Activated CD4-positive, alpha-beta T cell treated with anti-CD3 and anti-CD28 coated beads for 4 hours (primary cell): ENCODE results near the gene FER.
"Not testable (repeated sequence)": the region's sequence is repeated elsewhere in the genome, so short reads cannot be mapped to it uniquely, and the experiment has no call there.

Experiments
- DNase-seq, 2 donors: peaks; one replicate each; pipeline ENCODE4 v3.0.0-alpha.2; 2020

FER gene

GRCh38 chr5:108983461-108984092 lies 235.9 kb downstream of the FER start:
- DNase-seq, result no peak

GRCh38 chr5:108989761-108990392 lies 242.2 kb downstream of the FER start:
- no peak for DNase-seq

DNA sequence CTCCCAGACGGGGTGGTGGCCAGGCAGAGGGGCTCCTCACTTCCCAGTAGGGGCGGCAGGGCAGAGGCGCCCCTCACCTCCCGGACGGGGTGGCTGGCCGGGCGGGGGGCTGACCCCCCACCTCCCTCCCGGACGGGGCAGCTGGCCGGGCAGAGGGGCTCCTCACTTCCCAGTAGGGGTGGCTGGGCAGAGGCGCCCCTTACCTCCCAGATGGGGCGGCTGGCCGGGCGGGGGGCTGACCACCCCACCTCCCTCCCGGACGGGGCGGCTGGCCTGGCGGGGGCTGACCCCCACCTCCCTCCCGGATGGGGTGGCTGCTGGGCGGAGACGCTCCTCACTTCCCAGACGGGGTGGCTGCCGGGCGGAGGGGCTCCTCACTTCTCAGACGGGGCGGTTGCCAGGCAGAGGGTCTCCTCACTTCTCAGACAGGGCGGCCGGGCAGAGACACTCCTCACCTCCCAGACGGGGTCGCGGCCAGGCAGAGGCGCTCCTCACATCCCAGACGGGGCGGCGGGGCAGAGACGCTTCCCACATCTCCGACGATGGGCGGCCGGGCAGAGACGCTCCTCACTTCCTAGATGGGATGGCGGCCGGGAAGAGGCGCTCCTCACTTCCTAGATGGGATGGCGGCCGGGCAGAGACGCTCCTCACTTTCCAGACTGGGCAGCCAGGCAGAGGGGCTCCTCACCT lies 244.8 kb downstream of the FER start:
- DNase-seq, result not testable (repeated sequence)

- DNase-seq, result not testable (repeated sequence)
Measured at GRCh38 chr5:108993440-108993839, 245.7 kb downstream of the FER start.

GRCh38 chr5:108997720-108998119 lies 250.0 kb downstream of the FER start:
- DNase-seq, result no peak

- DNase-seq, result no peak
Measured at GRCh38 chr5:108998216-108998615, 250.5 kb downstream of the FER start.

DNA sequence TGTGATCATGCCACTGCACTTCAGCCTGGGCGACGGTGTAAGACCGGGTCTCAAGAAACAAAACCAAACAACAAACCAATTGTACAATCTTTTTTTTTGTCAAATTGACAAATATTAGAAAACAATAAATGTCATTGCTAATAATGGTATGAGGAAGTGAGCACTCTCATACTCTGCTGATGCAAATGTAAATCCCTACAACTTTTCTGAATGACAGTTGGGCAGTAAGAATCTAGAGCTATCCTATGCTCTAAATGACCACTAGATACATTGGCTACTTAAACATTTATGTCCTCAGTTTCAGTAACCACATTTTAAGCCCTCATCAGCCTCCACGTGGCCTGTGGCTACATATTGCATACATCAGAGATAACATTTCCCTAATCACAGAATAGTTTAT lies 256.2 kb downstream of the FER start:
- no peak for DNase-seq

- no peak for DNase-seq
Measured at GRCh38 chr5:109005297-109006009, 257.8 kb downstream of the FER start.

DNA sequence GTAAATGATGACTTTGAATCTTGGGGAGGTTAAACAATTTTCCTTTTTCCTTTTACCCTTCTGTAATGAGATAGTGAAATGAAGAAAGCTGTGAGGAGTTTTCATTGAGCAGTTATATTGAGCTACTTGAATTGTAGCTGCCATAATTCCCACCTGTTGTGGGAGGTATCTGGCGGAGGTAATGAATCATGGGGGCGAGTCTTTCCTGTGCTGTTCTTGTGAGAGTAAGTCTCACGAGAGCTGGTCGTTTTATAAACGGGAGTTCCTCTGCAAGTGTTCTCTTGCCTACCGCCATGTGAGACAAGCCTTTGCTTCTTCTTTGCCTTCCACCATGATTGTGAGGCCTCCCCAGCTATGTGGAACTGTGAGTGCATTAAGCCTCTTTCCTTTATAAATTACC lies 258.4 kb downstream of the FER start:
- DNase-seq, result no peak

GRCh38 chr5:109016300-109016699 lies 268.6 kb downstream of the FER start:
- DNase-seq, result no peak

DNA sequence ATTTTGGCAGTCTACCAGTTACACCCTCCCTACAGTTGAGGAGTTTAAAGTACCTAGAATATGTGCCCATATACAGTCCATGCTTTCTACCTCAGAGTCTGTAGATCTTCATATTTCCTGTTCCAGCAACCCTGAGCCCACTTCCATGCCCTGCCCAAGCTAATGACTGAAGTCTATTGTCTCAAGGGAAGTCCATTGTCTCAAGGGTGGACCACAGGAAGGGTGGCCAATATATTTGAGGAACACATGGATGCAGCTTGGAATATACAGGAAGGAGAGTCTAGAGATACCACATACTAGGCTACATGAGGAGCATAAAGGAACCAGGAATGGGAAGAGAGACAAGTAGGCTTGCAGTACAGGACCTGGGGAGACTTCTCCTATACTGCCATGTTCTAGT lies 274.4 kb downstream of the FER start:
- DNase-seq, result no peak

DNA sequence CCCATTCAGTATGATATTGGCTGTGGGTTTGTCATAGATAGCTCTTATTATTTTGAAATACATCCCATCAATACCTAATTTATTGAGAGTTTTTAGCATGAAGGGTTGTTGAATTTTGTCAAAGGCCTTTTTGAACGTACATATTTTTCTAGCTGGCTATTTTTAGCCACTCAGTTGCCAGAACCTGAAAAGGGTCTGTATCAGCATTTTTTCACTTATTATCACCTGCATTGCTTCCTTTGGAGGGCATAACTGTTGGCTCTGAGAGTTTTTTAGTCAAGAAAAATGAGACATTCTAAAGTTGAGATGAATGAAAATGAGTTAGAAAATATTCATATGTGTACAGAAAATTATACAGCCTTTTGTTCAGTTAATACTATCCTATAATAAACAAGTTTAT lies 278.0 kb downstream of the FER start:
- not testable (repeated sequence) for DNase-seq

GRCh38 chr5:109027983-109028607 lies 280.4 kb downstream of the FER start:
- no peak for DNase-seq

GRCh38 chr5:109028608-109029299 lies 281.1 kb downstream of the FER start:
- DNase-seq, result no peak

DNA sequence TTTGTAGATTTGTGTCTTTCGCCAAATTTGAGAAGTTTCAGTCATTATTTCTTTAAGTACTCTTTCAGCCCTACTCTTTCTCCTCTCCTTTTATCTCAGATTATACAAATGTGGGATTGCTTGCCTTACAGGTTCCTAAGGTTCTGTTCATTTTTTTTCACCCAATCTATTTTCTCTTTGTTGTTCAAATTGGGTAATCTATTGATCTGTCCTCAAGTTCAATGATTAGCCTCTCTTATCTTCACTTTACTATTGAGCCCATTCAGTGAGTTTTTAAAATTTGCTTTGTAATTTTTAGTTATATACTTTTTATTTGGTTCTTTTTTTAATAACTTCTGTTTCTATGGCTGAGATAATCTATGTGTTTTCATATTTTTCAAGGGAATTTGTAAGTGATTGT lies 282.1 kb downstream of the FER start:
- no peak for DNase-seq

- DNase-seq, result no peak
Measured at GRCh38 chr5:109030360-109031143, 282.9 kb downstream of the FER start.

DNA sequence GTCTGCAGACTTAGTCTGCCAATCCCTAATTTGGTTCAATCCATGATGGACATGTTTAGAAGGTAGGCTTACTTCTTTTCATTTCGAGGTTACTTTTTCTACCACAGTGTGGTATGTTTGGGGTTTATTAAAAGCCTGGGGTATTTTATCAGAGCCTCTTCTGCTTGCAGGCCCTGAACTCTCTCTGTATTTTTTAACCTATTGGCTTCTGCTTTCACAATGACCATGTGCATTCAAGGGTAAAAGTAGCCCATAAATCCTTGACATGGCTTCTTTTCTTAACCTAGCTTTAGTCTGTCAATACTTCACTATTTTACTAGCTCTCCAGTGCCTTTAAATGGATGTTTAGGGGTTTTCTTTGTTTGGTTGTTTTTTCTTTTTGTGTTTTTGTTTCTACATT lies 286.6 kb downstream of the FER start:
- no peak for DNase-seq

- DNase-seq, result no peak
Measured at GRCh38 chr5:109035436-109035835, 287.7 kb downstream of the FER start.

DNA sequence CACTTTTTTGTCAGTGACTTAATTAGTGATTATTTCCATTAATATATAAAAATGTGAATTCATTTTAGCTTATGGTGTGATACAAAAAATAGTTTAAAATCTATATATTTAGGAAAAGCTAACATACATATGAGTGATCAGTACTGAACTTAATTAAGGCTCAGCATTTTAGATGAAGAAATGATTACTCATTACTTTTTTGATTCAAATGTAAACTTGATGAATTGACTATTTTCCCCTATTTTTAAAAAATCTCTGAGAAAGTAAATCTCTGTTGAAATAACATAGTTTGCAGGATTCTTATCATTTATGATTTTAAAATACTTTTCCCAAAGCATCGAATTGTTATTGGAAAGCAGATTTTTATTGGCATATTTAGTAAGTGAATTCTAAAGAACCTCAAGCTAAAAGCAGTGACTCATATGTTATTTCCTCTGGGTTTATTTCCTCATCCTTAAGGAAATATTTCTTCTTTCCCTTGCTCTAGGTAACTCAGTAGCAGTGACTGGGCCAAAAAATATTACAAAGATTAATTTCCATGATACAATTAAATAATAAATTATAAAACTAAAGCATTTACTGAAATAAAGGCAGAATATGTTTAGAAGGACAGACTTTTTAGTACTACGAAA lies 290.6 kb downstream of the FER start:
- no peak for DNase-seq

GRCh38 chr5:109041317-109041716 lies 293.6 kb downstream of the FER start:
- no peak for DNase-seq

- DNase-seq, result no peak
Measured at GRCh38 chr5:109045710-109046109, 298.0 kb downstream of the FER start.
